Kidney epithelial cell (primary cell): ENCODE data around the gene ADAMTS18. TPM values are rescaled to one million over a fixed set of nuclear protein-coding genes. Genes with fewer than 3 reads are reported as not detected.

Source experiments
- DNase-seq: peaks from one replicate; pipeline ENCODE4 v3.0.0-alpha.2; 2010; ENCODE audit warnings: low read depth
- H3K27me3 ChIP-seq: 2 replicates; pipeline ENCODE4 v1.6.0; 2011; ENCODE audit warnings: low read length; ENCODE audit not compliant: control insufficient read depth, insufficient read depth
- H3K36me3 ChIP-seq: 2 replicates; pipeline ENCODE4 v1.5.1; 2011; ENCODE audit warnings: low read length; ENCODE audit not compliant: control insufficient read depth, insufficient read depth
- H3K4me3 ChIP-seq: 2 replicates; pipeline ENCODE4 v1.5.1; 2011; ENCODE audit warnings: low read depth, mild to moderate bottlenecking, control low read depth, low read length
- CTCF ChIP-seq: IDR thresholded peaks from 2 replicates; pipeline ENCODE4 v1.5.1; 2011; ENCODE audit warnings: mild to moderate bottlenecking, moderate library complexity, low read length, control low read depth, inconsistent platforms; ENCODE audit not compliant: insufficient read depth, poor library complexity, severe bottlenecking
- total RNA-seq: library from RNA; depleted of rRNA; stranded (reverse); fragments of >200 nt; gene quantifications from 2 replicates; pipeline ENCODE4 v1.2.3, GENCODE V29; 2015

The ADAMTS18 gene
- total RNA-seq, 1 donor from 2014 or later, result 2.0 TPM

- no peak overlapping the region for H3K4me3 ChIP-seq
- no peak for DNase-seq
- no peaks in the 10 kb centered on the region for H3K36me3 ChIP-seq
- TF ChIP-seq CTCF, result no peak
- H3K27me3 ChIP-seq, result no peaks in the 10 kb centered on the region
Measured at GRCh38 chr16:77452243-77452642, 17.4 kb upstream of the ADAMTS18 start.

GRCh38 chr16:77450790-77451487, 16.1 kb upstream of the ADAMTS18 start:
- no peak for DNase-seq
- no peaks in the 10 kb centered on the region for H3K36me3 ChIP-seq
- H3K4me3 ChIP-seq, result no peak overlapping the region
- H3K27me3 ChIP-seq, result no peaks in the 10 kb centered on the region
- TF ChIP-seq CTCF, result no peak

GRCh38 chr16:77449208-77449607, 14.4 kb upstream of the ADAMTS18 start:
- no peak for TF ChIP-seq CTCF
- no peak for DNase-seq
- Histone ChIP-seq H3K36me3 (no peaks in the 10 kb centered on the region), H3K4me3 (no peak overlapping the region), H3K27me3 (no peaks in the 10 kb centered on the region)

GRCh38 chr16:77445324-77445723, 10.5 kb upstream of the ADAMTS18 start:
- Histone ChIP-seq H3K36me3 (no peaks in the 10 kb centered on the region), H3K4me3 (no peak overlapping the region), H3K27me3 (no peaks in the 10 kb centered on the region)
- DNase-seq, result no peak
- TF ChIP-seq CTCF, result no peak

- no peak for DNase-seq
- Histone ChIP-seq H3K27me3 (no peaks in the 10 kb centered on the region), H3K4me3 (no peak overlapping the region), H3K36me3 (no peaks in the 10 kb centered on the region)
- TF ChIP-seq CTCF, result no peak
Measured at GRCh38 chr16:77444147-77444460, 9.3 kb upstream of the ADAMTS18 start.
